Activated CD8-positive, alpha-beta memory T cell treated with anti-CD3 and anti-CD28 coated beads, Interleukin-2, amount 10 ng/mL, durations not matched to agents 7 days and 5 days (primary cell): Measurements from ENCODE around the gene ATAD3C. TPM values are rescaled to one million over a fixed set of nuclear protein-coding genes. Genes with fewer than 3 reads are reported as not detected.
"Not testable (repeated sequence)": the region's sequence is repeated elsewhere in the genome, so short reads cannot be mapped to it uniquely, and the experiment has no call there.

Source experiments
- ATAC-seq: fragments of 150-1000 bp; cut with Tn5 transposase; one replicate; pipeline ENCODE4 v1.10.0; 2021; ENCODE audit warnings: moderate library complexity
- CTCF ChIA-PET: fragments of 350-600 bp; sonication (Branson Sonifier 250); formaldehyde crosslinking; loops from one replicate; lab custom pipeline; 2021; ENCODE audit warnings: antibody characterized with exemption; lab: Charles Lee
- DNase-seq: peaks from one replicate; pipeline ENCODE4 v3.0.0-alpha.2; 2020
- H3K27ac Mint-ChIP-seq: one replicate; pipeline ENCODE4 v1.8.0; 2021; ENCODE audit warnings: mild to moderate bottlenecking, mixed read lengths
- H3K27me3 Mint-ChIP-seq: one replicate; pipeline ENCODE4 v1.8.0; 2021; ENCODE audit warnings: mixed read lengths
- H3K36me3 Mint-ChIP-seq: one replicate; pipeline ENCODE4 v1.8.0; 2021; ENCODE audit warnings: mild to moderate bottlenecking, mixed read lengths
- H3K4me1 Mint-ChIP-seq: one replicate; pipeline ENCODE4 v1.8.0; 2021; ENCODE audit warnings: mixed read lengths
- H3K4me3 Mint-ChIP-seq: one replicate; pipeline ENCODE4 v1.8.0; 2021; ENCODE audit warnings: mild to moderate bottlenecking, moderate library complexity, mixed read lengths
- H3K9me3 Mint-ChIP-seq: one replicate; pipeline ENCODE4 v1.8.0; 2022; ENCODE audit warnings: low read depth, mixed read lengths
- total RNA-seq, 2 experiments: library from RNA; stranded (reverse); gene quantifications; one replicate each; pipeline ENCODE4 v1.2.3, GENCODE V29; 2021

The ATAD3C gene
- total RNA-seq, 2 experiments from 2014 or later = 0.38 to 0.87 TPM

- H3K9me3 Mint-ChIP-seq, H3K4me1 Mint-ChIP-seq, CTCF ChIA-PET, DNase-seq, H3K27ac Mint-ChIP-seq, H3K36me3 Mint-ChIP-seq, H3K27me3 Mint-ChIP-seq, H3K4me3 Mint-ChIP-seq, ATAC-seq: not testable (repeated sequence)
These were observed 5.0 kb downstream of the ATAD3C start for GRCh38 chr1:1454286-1455056.

GRCh38 chr1:1455366-1455884 lies 5.9 kb downstream of the ATAD3C start:
- Mint-ChIP-seq H3K36me3 (no peaks in the 10 kb centered on the region), H3K9me3 (no peaks in the 10 kb centered on the region), H3K4me3 (no peak overlapping the region), H3K27me3 (no peaks in the 10 kb centered on the region), H3K27ac (no peak overlapping the region), H3K4me1 (no peaks in the 10 kb centered on the region)
- CTCF ChIA-PET = no interaction called here
- ATAC-seq = no peak
- no peak for DNase-seq

DNA sequence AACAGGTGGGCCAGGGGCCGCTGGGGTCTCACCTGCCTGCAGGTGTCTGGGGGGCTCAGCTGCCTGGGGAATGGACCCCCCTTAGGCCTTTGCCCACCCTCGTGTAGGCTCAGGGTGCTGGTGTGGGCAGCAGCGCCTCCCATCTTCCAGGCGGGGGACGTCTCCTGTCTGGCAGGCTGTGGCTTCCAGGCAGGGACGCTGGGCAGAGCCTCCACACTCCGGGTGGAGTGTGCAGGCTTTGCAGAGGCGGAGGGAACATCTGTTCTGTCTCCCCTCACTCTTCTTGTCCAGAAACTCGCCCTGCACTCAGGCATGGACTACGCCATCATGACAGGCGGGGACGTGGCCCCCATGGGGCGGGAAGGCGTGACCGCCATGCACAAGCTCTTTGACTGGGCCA lies 6.4 kb downstream of the ATAD3C start:
- ATAC-seq, H3K27ac Mint-ChIP-seq, H3K9me3 Mint-ChIP-seq, H3K4me1 Mint-ChIP-seq, H3K27me3 Mint-ChIP-seq, CTCF ChIA-PET, DNase-seq, H3K4me3 Mint-ChIP-seq, H3K36me3 Mint-ChIP-seq: not testable (repeated sequence)

- H3K27me3 Mint-ChIP-seq, H3K36me3 Mint-ChIP-seq, CTCF ChIA-PET, DNase-seq, H3K4me1 Mint-ChIP-seq, H3K9me3 Mint-ChIP-seq, H3K4me3 Mint-ChIP-seq, ATAC-seq, H3K27ac Mint-ChIP-seq: not testable (repeated sequence)
These were observed 7.3 kb downstream of the ATAD3C start for GRCh38 chr1:1456683-1457255.

- H3K27ac Mint-ChIP-seq, DNase-seq, H3K36me3 Mint-ChIP-seq, H3K4me3 Mint-ChIP-seq, H3K27me3 Mint-ChIP-seq, H3K4me1 Mint-ChIP-seq, ATAC-seq, H3K9me3 Mint-ChIP-seq: not testable (repeated sequence)
- CTCF ChIA-PET = interaction anchor here (0.6 kb wide), 1 partner anchor 19 kb away, joined by 3 read pairs; no protein-coding TSS in a partner anchor
These were observed 9.7 kb downstream of the ATAD3C start for GRCh38 chr1:1459156-1459555.

- not testable (repeated sequence) for H3K27me3 Mint-ChIP-seq, ATAC-seq, H3K4me1 Mint-ChIP-seq, DNase-seq, H3K9me3 Mint-ChIP-seq, H3K36me3 Mint-ChIP-seq, H3K27ac Mint-ChIP-seq, H3K4me3 Mint-ChIP-seq
- CTCF ChIA-PET = interaction anchor here (0.6 kb wide), 1 partner anchor 19 kb away, joined by 3 read pairs; no protein-coding TSS in a partner anchor
These were observed 10.2 kb downstream of the ATAD3C start for GRCh38 chr1:1459711-1460110.

GRCh38 chr1:1460540-1461130 lies 11.1 kb downstream of the ATAD3C start:
- Mint-ChIP-seq H3K4me1 (no peaks in the 10 kb centered on the region), H3K36me3 (no peaks in the 10 kb centered on the region), H3K27ac (no peak overlapping the region), H3K27me3 (peaks cover under 1% of the 10 kb centered on the region), H3K9me3 (no peaks in the 10 kb centered on the region), H3K4me3 (no peak overlapping the region)
- CTCF ChIA-PET = no interaction called here
- DNase-seq (no peak), ATAC-seq (no peak)

DNA sequence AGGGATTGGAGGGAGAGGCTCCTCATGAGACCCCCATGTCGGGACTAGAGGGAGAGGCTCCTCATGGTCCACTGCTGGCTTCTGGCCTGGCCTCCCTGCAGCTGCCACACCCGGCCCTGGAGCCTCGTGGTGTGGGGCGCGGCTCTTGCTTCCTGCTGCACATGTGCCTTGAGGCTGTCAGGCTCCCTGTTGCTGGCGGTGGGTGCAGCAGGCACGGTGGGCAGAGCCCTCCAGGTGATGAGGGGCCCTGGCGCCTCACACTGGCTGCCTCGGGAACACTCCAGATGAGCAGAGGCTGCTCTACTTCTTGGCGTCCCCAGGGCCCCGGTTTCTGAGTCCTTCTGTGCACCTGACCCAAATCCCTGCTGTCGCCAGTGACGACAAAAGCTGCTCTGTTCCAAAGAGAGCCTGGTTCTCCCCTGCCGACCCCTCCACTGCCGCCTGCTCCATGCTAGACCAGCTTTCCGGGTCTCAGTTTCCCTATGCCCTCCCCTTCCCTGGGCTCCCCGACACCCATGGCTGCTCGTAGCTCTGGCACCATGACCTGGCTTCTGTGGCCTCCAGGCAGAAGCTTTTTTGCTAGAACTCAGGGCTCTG lies 12.3 kb downstream of the ATAD3C start:
- no peaks in the 10 kb centered on the region for H3K36me3 Mint-ChIP-seq
- DNase-seq = no peak
- CTCF ChIA-PET = no interaction called here
- no peaks in the 10 kb centered on the region for H3K4me1 Mint-ChIP-seq
- no peak overlapping the region for H3K4me3 Mint-ChIP-seq
- H3K27me3 Mint-ChIP-seq = peaks cover 4% of the 10 kb centered on the region
- H3K27ac Mint-ChIP-seq = peak overlapping the region; percentile 49
- ATAC-seq = no peak
- H3K9me3 Mint-ChIP-seq = no peaks in the 10 kb centered on the region

GRCh38 chr1:1462318-1462966 lies 13.0 kb downstream of the ATAD3C start:
- H3K9me3 Mint-ChIP-seq = no peaks in the 10 kb centered on the region
- H3K4me3 Mint-ChIP-seq = peak overlapping the region; percentile 42
- ATAC-seq = peak; percentile 45
- H3K4me1 Mint-ChIP-seq = no peaks in the 10 kb centered on the region
- peak overlapping the region; percentile 57 for H3K27ac Mint-ChIP-seq
- DNase-seq = no peak
- CTCF ChIA-PET = no interaction called here
- H3K36me3 Mint-ChIP-seq = no peaks in the 10 kb centered on the region
- peaks cover 4% of the 10 kb centered on the region for H3K27me3 Mint-ChIP-seq

DNA sequence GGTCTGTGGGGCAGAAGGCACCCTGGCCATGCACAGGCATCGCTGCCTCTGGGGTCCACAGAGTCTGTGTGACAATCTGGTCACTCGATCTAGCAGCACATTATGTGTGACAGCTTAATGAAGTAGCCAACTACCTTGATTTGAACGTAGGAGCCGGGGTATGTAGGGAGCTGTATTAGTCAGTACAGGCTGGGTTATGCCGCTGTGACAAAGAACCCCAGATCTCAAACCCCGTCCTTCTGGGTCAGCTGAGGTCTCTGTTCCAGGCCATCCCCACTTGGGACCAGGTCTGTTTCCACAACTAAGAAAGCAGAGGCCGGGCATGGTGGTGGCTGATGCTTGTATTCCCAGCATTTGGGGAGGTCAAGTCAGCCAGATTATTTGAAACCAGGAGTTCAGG lies 13.8 kb downstream of the ATAD3C start:
- H3K9me3 Mint-ChIP-seq = no peaks in the 10 kb centered on the region
- no peak overlapping the region for H3K27ac Mint-ChIP-seq
- no peaks in the 10 kb centered on the region for H3K4me1 Mint-ChIP-seq
- CTCF ChIA-PET = no interaction called here
- no peak for DNase-seq
- H3K4me3 Mint-ChIP-seq = no peak overlapping the region
- H3K36me3 Mint-ChIP-seq = no peaks in the 10 kb centered on the region
- peaks cover 4% of the 10 kb centered on the region for H3K27me3 Mint-ChIP-seq
- ATAC-seq = no peak

GRCh38 chr1:1468196-1468985 lies 18.9 kb downstream of the ATAD3C start:
- H3K27me3 Mint-ChIP-seq, H3K9me3 Mint-ChIP-seq, H3K36me3 Mint-ChIP-seq, H3K4me3 Mint-ChIP-seq, CTCF ChIA-PET, H3K27ac Mint-ChIP-seq, ATAC-seq, DNase-seq: not testable (repeated sequence)
- peaks cover 22% of the 10 kb centered on the region for H3K4me1 Mint-ChIP-seq

GRCh38 chr1:1470626-1471388 lies 21.3 kb downstream of the ATAD3C start:
- DNase-seq (peak; percentile 49), ATAC-seq (no peak)
- H3K27me3 Mint-ChIP-seq = peaks cover 1% of the 10 kb centered on the region
- peak overlapping the region; percentile 89 for H3K27ac Mint-ChIP-seq
- H3K36me3 Mint-ChIP-seq = no peaks in the 10 kb centered on the region
- CTCF ChIA-PET = no interaction called here
- no peaks in the 10 kb centered on the region for H3K9me3 Mint-ChIP-seq
- H3K4me3 Mint-ChIP-seq = peak overlapping the region; percentile 94
- peaks cover 30% of the 10 kb centered on the region for H3K4me1 Mint-ChIP-seq
